Measurements from ENCODE around the gene FXYD1.
"Not testable (repeated sequence)": the region's sequence is repeated elsewhere in the genome, so short reads cannot be mapped to it uniquely, and the experiment has no call there.

Gene FXYD1

DNA sequence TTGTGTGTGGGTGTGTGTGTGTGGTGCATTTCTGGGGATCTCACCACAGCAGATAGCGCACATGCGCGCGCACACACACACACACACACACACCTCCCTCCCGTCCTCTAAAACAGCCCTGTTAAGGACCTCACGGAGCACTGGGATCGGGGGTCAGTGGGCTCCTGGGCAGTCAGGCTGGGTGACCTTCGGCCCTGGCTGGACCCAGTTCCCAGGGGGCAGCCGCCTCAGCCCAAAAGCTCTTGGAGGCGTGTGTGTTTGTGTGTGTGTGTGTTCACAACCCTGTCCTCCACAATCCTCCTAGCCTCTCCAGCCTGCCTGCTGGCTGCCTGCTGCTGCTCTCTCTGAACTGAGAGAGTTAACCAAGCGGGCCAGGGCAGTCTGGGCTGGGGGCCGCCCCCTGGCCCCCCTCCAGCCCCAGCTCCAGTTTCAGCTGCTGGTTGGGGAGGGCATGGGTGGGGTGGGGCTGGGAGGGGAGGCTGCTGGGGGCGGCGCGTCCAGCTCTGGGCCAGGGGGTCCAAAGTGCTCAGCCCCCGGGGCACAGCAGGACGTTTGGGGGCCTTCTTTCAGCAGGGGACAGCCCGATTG lies at the start of gene FXYD1:
FXYD1 (plus strand) TSS at position 520 of the 588 bp plus-strand sequence. CDS start 1,256 bp downstream, outside the sequence.
- no peak for DNase-seq

DNA sequence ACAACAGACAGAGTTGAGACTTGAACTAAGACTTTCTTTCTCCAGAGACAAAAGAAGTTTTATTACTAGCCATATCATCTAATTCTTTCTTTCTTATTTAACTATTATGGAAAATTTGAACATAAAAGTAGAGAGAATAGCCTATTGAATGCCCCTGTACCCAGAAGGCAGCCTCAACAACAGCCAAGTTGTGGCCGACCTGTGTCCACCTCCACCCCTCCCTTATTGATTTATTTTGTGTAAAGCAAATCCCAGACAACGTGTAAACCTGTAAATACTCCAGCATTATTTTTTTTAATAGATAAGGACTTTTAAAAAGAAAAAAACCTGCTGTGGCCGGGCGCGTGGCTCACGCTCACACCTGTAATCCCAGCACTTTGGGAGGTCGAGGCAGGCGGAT lies 49.1 kb upstream of the FXYD1 start:
- DNase-seq, result no peak

- DNase-seq, result no peak
Observed at GRCh38 chr19:35090160-35090505, 48.5 kb upstream of the FXYD1 start.

DNA sequence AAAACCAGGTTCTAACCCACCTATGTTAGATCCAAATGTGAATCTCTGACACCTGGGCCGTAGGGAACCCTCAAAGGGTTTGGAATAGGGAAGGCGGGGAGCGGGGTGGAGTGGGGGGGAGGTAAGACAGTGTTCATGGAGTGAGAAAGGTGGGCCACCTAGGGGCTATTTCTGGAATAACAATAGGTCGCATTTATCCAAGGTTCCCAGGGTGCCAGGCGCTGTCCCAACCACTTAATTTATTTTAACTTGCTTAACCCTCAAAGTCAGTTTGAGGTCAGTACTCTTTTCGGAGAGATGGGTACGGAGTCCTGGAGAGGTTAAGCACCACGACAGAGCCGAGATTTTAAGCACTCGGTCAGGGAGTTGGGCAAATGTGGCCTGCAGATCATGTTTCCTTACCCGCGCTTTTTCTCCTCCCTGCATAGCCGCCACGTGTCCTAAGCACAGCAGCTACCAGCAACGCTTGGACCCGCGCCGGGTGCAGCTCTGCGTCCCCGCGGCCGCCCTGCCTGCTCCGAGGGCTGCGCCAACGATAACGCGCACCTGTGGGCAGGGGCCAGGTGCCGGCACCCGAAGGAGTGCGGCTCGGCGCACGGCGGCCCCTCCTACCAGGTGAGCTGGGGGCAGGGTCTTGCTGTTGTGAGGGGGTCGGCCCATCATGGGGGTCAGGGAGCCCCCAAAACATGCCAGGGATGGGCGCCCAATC lies 48.0 kb upstream of the FXYD1 start:
- peak in 1 of 2 donors; percentile 44 for DNase-seq

DNA sequence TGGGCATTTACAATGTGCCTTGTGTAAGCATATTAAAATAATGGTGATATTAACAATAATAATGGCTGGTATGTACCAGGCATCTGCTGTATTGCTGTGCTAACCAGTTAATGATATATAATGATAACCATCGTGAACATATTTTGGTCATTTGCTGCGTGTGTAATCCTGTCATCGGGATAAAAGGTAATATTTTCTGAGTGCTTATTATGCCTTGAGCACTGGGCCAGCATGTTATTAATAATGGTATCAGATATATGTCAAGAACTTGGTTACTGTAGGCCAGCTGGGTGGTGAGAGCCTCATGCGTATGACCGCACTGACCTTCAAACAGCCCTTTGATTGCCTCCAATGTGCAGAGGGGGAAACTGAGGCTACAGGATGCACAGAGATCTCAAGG lies 45.2 kb upstream of the FXYD1 start:
- no peak for DNase-seq

DNA sequence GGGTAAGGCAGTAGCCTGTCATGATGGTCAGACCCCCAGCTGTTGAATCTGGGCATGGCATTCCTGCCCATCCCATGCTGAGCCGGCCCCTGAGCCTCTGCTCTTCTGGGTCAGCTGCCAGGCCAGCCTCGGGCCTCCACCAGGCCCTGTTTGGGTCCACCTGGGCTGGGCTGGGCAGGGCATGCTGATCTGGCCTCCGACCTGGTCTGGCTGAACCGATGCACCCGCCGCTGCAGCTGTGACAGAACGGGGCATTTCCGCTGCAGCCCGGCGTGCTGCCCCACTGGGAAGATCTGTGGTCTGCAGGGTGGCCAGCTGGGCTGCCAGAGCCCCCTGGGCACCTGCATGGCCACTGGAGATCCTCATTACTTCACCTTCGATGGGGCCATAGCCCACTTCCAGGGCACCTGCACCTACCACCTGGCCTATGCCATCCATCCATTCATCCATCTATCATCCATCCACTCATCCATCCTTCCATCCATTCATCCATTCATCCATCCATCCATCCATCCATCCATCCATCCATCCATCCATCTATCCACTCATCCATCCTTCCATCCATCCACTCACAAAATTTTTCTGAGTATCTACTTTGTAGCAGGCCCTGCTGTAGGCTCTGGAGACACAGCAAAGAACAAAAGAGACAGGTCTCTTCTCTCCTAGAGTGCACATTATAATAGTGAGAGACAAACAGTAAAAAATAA lies 44.5 kb upstream of the FXYD1 start:
- DNase-seq, result no peak

DNA sequence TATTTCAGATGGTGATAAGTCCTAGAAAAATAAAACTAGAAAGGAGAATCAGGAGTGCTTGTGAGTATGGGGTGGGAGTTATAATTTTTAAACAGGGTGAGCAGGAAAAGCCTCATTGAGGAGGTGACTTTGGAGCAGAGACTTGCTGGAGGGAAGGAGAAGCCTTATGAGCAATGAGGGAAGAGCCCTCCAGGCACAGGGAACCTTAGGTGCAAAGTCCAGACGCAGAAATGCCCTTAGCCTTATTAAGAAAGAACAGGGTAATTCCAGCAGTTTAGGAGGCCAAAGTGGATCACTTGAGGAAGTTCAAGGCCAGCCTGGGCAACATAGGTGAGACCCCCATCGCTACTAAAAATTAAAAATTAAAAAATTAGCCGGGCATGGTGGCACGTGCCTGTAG lies 44.0 kb upstream of the FXYD1 start:
- DNase-seq, result no peak

GRCh38 chr19:35095667-35096368 lies 42.8 kb upstream of the FXYD1 start:
- DNase-seq, result no peak

GRCh38 chr19:35098413-35099049 lies 40.1 kb upstream of the FXYD1 start:
- DNase-seq, result no peak

GRCh38 chr19:35099155-35099896 lies 39.3 kb upstream of the FXYD1 start:
- DNase-seq, result no peak

- no peak for DNase-seq
Observed at GRCh38 chr19:35099897-35100275, 38.7 kb upstream of the FXYD1 start.

GRCh38 chr19:35100588-35101533 lies 37.8 kb upstream of the FXYD1 start:
- no peak for DNase-seq

- not testable (repeated sequence) for DNase-seq
Observed at GRCh38 chr19:35101949-35102348, 36.7 kb upstream of the FXYD1 start.

GRCh38 chr19:35103614-35104013 lies 35.0 kb upstream of the FXYD1 start:
- DNase-seq, result not testable (repeated sequence)

DNA sequence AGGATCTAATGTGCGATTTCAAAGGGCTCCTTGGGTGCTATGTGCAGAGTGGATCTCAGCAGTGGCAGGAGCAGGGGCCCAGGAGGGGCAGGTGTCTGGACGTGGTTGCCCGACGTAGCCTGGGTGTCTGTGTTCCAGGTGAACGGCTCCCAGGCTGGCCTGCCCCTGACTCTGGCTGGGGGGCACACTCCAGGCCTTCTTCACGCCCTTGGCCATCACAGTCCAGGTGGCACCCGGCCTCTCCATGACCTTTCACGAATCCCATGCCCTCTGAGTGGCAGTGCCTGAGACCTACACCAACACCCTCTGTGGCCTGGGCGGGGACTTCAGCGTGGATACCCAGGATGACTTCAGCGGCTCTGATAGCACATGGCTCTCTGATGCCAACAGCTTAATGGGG lies 34.3 kb upstream of the FXYD1 start:
- DNase-seq, result no peak

- DNase-seq, result no peak
Observed at GRCh38 chr19:35105047-35105410, 33.6 kb upstream of the FXYD1 start.

- DNase-seq, result no peak
Observed at GRCh38 chr19:35105411-35106290, 33.0 kb upstream of the FXYD1 start.

DNA sequence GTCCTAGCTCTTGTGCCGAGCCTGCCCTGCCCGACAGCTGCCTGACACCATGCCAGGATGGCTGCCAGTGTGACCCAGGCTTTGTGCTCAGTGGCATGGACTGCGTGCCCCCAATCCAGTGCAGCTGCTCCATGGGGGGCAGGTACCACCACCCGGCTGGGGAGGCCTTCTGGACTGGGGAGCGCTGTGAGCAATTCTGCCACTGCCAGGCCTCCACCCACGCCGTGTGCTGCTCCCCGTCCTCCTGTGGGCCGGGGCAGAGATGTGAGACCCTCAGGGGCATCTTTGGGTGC lies 32.4 kb upstream of the FXYD1 start:
- DNase-seq, result no peak

DNA sequence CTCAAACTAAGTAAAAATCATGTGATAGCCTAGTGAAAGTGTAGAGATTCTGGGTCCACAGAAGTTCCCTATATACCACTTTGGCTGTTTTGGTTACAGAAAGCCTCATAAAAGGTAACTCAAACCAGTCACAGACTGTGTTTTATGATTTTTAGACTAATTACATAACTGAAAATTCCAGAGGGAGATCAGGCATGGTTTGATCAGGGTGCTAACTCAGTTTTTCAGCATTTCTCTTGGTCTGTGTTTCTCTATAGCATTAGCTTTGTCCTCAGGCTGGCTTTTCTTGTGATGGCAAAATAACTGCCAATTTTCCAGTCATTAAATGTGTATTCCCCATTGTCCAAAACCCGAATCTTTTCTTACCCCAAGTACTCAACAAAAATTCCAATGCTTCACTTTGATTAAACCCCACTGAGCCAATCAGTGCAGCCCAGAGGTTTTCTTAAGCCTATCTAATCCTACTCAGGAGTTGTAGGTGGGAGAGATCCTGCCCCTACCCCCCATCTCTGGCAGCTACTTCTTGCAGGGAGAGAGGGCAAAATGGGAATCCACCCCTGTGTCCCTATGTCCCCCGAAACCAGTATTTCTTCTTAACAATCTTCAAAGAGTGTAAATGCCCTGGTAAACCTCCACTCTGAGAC lies 31.6 kb upstream of the FXYD1 start:
- no peak for DNase-seq

- DNase-seq, result no peak
Observed at GRCh38 chr19:35107545-35107944, 31.1 kb upstream of the FXYD1 start.

All from bone marrow (tissue), 2 donors.